SK-N-SH (cell line): ENCODE measurements around the gene AVPI1. TPM values are rescaled to one million over a fixed set of nuclear protein-coding genes. Genes with fewer than 3 reads are reported as not detected.

ENCODE experiments used
- CTCF ChIA-PET: fragments of 300-600, 350-600 bp; formaldehyde crosslinking; extraction: SDS; loops from one replicate; lab custom pipeline; 2021; lab: Yijun Ruan, JAX
- POLR2A ChIA-PET: fragments of 350-600 bp; sonication (Branson Sonifier 250); formaldehyde crosslinking; extraction: SDS; loops from one replicate; lab custom pipeline; 2020; ENCODE audit warnings: antibody characterized with exemption, inconsistent platforms; lab: Yijun Ruan, JAX
- DNase-seq: peaks from one replicate; pipeline ENCODE4 v3.0.0; 2012
- H2AFZ ChIP-seq: fragments of 200-600 bp; sonication (generic); 2 replicates; pipeline ENCODE4 v1.8.1; 2016; ENCODE audit warnings: antibody characterized with exemption, mild to moderate bottlenecking, low read depth
- H3F3A ChIP-seq: fragments of 200-600 bp; sonication (generic); replicated peaks from 2 replicates; pipeline ENCODE3; 2016; ENCODE audit warnings: antibody characterized with exemption, mild to moderate bottlenecking; ENCODE audit not compliant: insufficient read depth
- H3K27ac ChIP-seq, 2 experiments: fragments of 200-500 bp in 1 of 2; fragments of 200-600 bp in 1 of 2; sonication (Bioruptor generic) in 1 of 2; sonication (generic), shearing (Covaris generic) in 1 of 2; 2 replicates each; pipeline versions ENCODE4 v1.5.1 to v1.6.1; 2014 to 2016; ENCODE audit warnings: low read depth in 2 of 2, inconsistent platforms in 1 of 2, low read length in 1 of 2, mild to moderate bottlenecking in 1 of 2, mixed read lengths in 1 of 2
- H3K27me3 ChIP-seq: fragments of 200-600 bp; sonication (generic), shearing (Covaris generic); 2 replicates; pipeline ENCODE4 v1.6.1; 2016; ENCODE audit warnings: mixed run types; ENCODE audit not compliant: insufficient read depth
- H3K36me3 ChIP-seq, 2 experiments: fragments of 200-500 bp in 1 of 2; fragments of 200-600 bp in 1 of 2; sonication (Bioruptor generic) in 1 of 2; sonication (generic) in 1 of 2; replicated peaks in 1 of 2; 2 replicates each; pipeline versions ENCODE3 to v1.5.1; 2014 to 2016; ENCODE audit warnings: low read length in 1 of 2, mild to moderate bottlenecking in 1 of 2; ENCODE audit not compliant: insufficient read depth in 2 of 2, control insufficient read depth in 1 of 2
- H3K4me1 ChIP-seq, 2 experiments: fragments of 200-500 bp in 1 of 2; fragments of 200-600 bp in 1 of 2; sonication (Bioruptor generic) in 1 of 2; sonication (generic), shearing (Covaris generic) in 1 of 2; 2 replicates each; pipeline versions ENCODE4 v1.5.1 to v1.6.1; 2014 to 2016; ENCODE audit warnings: low read depth in 1 of 2, low read length in 1 of 2, mixed run types in 1 of 2; ENCODE audit not compliant: insufficient read depth in 2 of 2, control insufficient read depth in 1 of 2
- H3K4me2 ChIP-seq: fragments of 200-600 bp; sonication (generic), shearing (Covaris generic); 2 replicates; pipeline ENCODE4 v1.6.1; 2017; ENCODE audit warnings: mixed run types
- H3K4me3 ChIP-seq, 2 experiments: fragments of 200-500 bp in 1 of 2; fragments of 200-600 bp in 1 of 2; sonication (Bioruptor generic) in 1 of 2; sonication (generic), shearing (Covaris generic) in 1 of 2; 2 replicates each; pipeline versions ENCODE4 v1.5.1 to v1.8.1; 2014 to 2016; ENCODE audit warnings: low read depth in 2 of 2, inconsistent platforms in 1 of 2, low read length in 1 of 2, mild to moderate bottlenecking in 1 of 2, mixed read lengths in 1 of 2, moderate library complexity in 1 of 2
- H3K79me2 ChIP-seq: fragments of 200-600 bp; sonication (generic); 2 replicates; pipeline ENCODE4 v1.8.1; 2017; ENCODE audit warnings: mild to moderate bottlenecking; ENCODE audit not compliant: insufficient read depth
- H3K9ac ChIP-seq: fragments of 200-600 bp; sonication (generic); 2 replicates; pipeline ENCODE4 v1.6.1; 2017; ENCODE audit warnings: mixed run types
- H3K9me2 ChIP-seq: fragments of 200-600 bp; sonication (generic); 2 replicates; pipeline ENCODE4 v1.6.1; 2017; ENCODE audit warnings: mixed run types
- H3K9me3 ChIP-seq: fragments of 200-600 bp; sonication (generic); 2 replicates; pipeline ENCODE4 v1.6.1; 2017; ENCODE audit warnings: mixed run types, mild to moderate bottlenecking, moderate library complexity
- H4K20me1 ChIP-seq: fragments of 200-600 bp; sonication (generic); 2 replicates; pipeline ENCODE4 v1.6.1; 2017; ENCODE audit warnings: mild to moderate bottlenecking, mixed run types; ENCODE audit not compliant: insufficient read depth
- CTCF ChIP-seq: fragments of 200-600 bp; sonication (generic); IDR thresholded peaks from 2 replicates; pipeline ENCODE4 v1.6.1; 2017; ENCODE audit warnings: antibody characterized with exemption, mild to moderate bottlenecking, moderate library complexity
- EZH2phosphoT487 ChIP-seq: fragments of 200-600 bp; sonication (generic); IDR thresholded peaks from 2 replicates; pipeline ENCODE4 v1.6.1; 2017; ENCODE audit warnings: low read depth, mixed run types, mild to moderate bottlenecking, antibody characterized with exemption, moderate library complexity, borderline replicate concordance
- FOSL2 ChIP-seq: IDR thresholded peaks from 2 replicates; pipeline ENCODE4 v1.4.0; 2012; ENCODE audit warnings: low read depth, mild to moderate bottlenecking, moderate library complexity, borderline replicate concordance
- IRF3 ChIP-seq: fragments of 150-350 bp; IDR thresholded peaks from 2 replicates; pipeline ENCODE4 v1.6.1; 2016; ENCODE audit warnings: mild to moderate bottlenecking, low read depth, low read length
- JUND ChIP-seq: IDR thresholded peaks from 2 replicates; pipeline ENCODE4 v1.4.0; 2012
- NFIC ChIP-seq: IDR thresholded peaks from 2 replicates; pipeline ENCODE4 v1.4.0; 2012; ENCODE audit warnings: borderline replicate concordance
- REST ChIP-seq: IDR thresholded peaks from 2 replicates; pipeline ENCODE4 v1.6.1; 2012; ENCODE audit warnings: mild to moderate bottlenecking, low read depth, low read length, moderate library complexity
- RXRA ChIP-seq: IDR thresholded peaks from 2 replicates; pipeline ENCODE4 v1.4.0; 2012; ENCODE audit warnings: low read depth, mild to moderate bottlenecking, borderline replicate concordance
- SIN3A ChIP-seq: IDR thresholded peaks from 2 replicates; pipeline ENCODE4 v1.6.1; 2012; ENCODE audit warnings: low read depth, mild to moderate bottlenecking, low read length, moderate library complexity, borderline replicate concordance
- TAF1 ChIP-seq: IDR thresholded peaks from 2 replicates; pipeline ENCODE4 v1.6.1; 2012; ENCODE audit warnings: low read depth, mild to moderate bottlenecking, low read length, moderate library complexity, borderline replicate concordance
- TEAD4 ChIP-seq: IDR thresholded peaks from 2 replicates; pipeline ENCODE4 v1.4.0; 2012; ENCODE audit warnings: mild to moderate bottlenecking, borderline replicate concordance; ENCODE audit not compliant: insufficient read depth
- USF1 ChIP-seq: IDR thresholded peaks from 2 replicates; pipeline ENCODE4 v1.4.0; 2012; ENCODE audit warnings: low read depth, borderline replicate concordance
- ZBTB33 ChIP-seq: IDR thresholded peaks from 2 replicates; pipeline ENCODE4 v1.4.0; 2012; ENCODE audit warnings: low read depth, borderline replicate concordance
- WGBS: methylation state at CpG from one replicate; pipeline ENCODE4 v1.1.6; 2017; ENCODE audit warnings: low lambda C conversion rate; 5-methylcytosine and 5-hydroxymethylcytosine counted together
- polyA plus RNA-seq, 3 experiments: library from polyadenylated mRNA; depleted of rRNA; stranded (reverse); fragments of >200 nt; gene quantifications; 2 replicates each; pipeline ENCODE4 v1.2.3, GENCODE V29; 2012

AVPI1 gene
- polyA plus RNA-seq, 1 of the 3 experiments (the other 2 are of a cell fraction): 6.3 TPM

- Histone ChIP-seq H2AFZ (peak overlapping the region; percentile 90), H3K27ac (peak overlapping the region in 1 of 2 experiments; percentile 56; a peak in 1 of 4 replicates), H3K27me3 (no peaks in the 10 kb centered on the region), H3K79me2 (peaks cover 17% of the 10 kb centered on the region), H3F3A (peaks cover 6% of the 10 kb centered on the region), H3K36me3 (no peaks in the 10 kb centered on the region), H3K4me1 (peaks cover 4% of the 10 kb centered on the region in 2 experiments; a peak in 2 of 4 replicates), H3K4me2 (peak overlapping the region; percentile 69), H3K4me3 (peak overlapping the region; percentile 78 to 94; a peak in 3 of 4 replicates), H4K20me1 (no peaks in the 10 kb centered on the region), H3K9me2 (no peaks in the 10 kb centered on the region), H3K9ac (no peak overlapping the region), H3K9me3 (no peaks in the 10 kb centered on the region)
- 80% methylated on average over 8 of the region's 8 CpGs for WGBS
- CTCF ChIA-PET: interaction anchor here (1.0 to 1.5 kb wide), 4 partner anchors 25 to 82 kb away, joined by 3 to 4 read pairs (median 3); partner anchors contain the start of gene AVPI1
- POLR2A ChIA-PET: no interaction called here
- no peak for DNase-seq
- TF ChIP-seq CTCF (peak; percentile 36; the same call in 1 of the 2 replicates), JUND (no peak), SIN3A (no peak)
Measured at GRCh38 chr10:97633921-97634320, 53.1 kb downstream of the AVPI1 start.

GRCh38 chr10:97632949-97633884 lies 53.8 kb downstream of the AVPI1 start, which contains the start of gene MORN4:
MORN4 (minus strand) TSS chr10:97633500; CDS start chr10:97619653, 13,847 bp downstream.
- no peaks in the 10 kb centered on the region for H4K20me1 ChIP-seq
- H3K79me2 ChIP-seq: peaks cover 17% of the 10 kb centered on the region
- no peaks in the 10 kb centered on the region for H3K27me3 ChIP-seq
- POLR2A ChIA-PET: no interaction called here
- H3K4me2 ChIP-seq: peak within 1 kb of the TSS; percentile 69
- H3K36me3 ChIP-seq: no peaks in the 10 kb centered on the region
- H3K9me3 ChIP-seq: no peaks in the 10 kb centered on the region
- CTCF ChIA-PET: interaction anchor here (1.0 to 1.8 kb wide), 5 partner anchors 26 to 81 kb away, joined by 3 to 4 read pairs (median 3); partner anchors contain the start of gene AVPI1
- peak within 1 kb of the TSS; percentile 78 for H3K9ac ChIP-seq
- DNase-seq: peak; percentile 93
- no peaks in the 10 kb centered on the region for H3K9me2 ChIP-seq
- H2AFZ ChIP-seq: peak within 1 kb of the TSS; percentile 90
- peaks cover 6% of the 10 kb centered on the region for H3F3A ChIP-seq
- 5% methylated on average over 52 of the region's 62 CpGs for WGBS
- H3K27ac ChIP-seq: peak within 1 kb of the TSS in 1 of 2 experiments; percentile 76; a peak in 2 of 4 replicates
- H3K4me3 ChIP-seq: peak within 1 kb of the TSS; percentile 78 to 94
- H3K4me1 ChIP-seq: peaks cover 4% of the 10 kb centered on the region in 2 experiments; a peak in 2 of 4 replicates
- TF ChIP-seq TAF1 (peak; percentile 41), TEAD4 (no peak), FOSL2 (no peak), RXRA (no peak), NFIC (no peak), EZH2phosphoT487 (no peak), IRF3 (peak; percentile 83), ZBTB33 (no peak), REST (no peak), USF1 (no peak)
